HG03469 (cell line): Measurements from ENCODE around the gene CDKN2A.
"Not testable (repeated sequence)": the region's sequence is repeated elsewhere in the genome, so short reads cannot be mapped to it uniquely, and the experiment has no call there.

Source experiments
- ATAC-seq: cut with Tn5 transposase; IDR thresholded peaks from one replicate; pipeline ENCODE4 v1.9.1; 2021; ENCODE audit warnings: mild to moderate bottlenecking, moderate library complexity, moderate number of reproducible peaks; ENCODE audit not compliant: unreplicated experiment

Gene CDKN2A

GRCh38 chr9:21982861-21983560, 11.2 kb downstream of the CDKN2A start:
- ATAC-seq = no peak

GRCh38 chr9:21982391-21982790, 11.8 kb downstream of the CDKN2A start:
- no peak for ATAC-seq

GRCh38 chr9:21976334-21976875, 17.8 kb downstream of the CDKN2A start:
- no peak for ATAC-seq

GRCh38 chr9:21974722-21975409, 19.3 kb downstream of the CDKN2A start:
- no peak for ATAC-seq

- ATAC-seq = no peak
Observed at GRCh38 chr9:21974343-21974721, 19.9 kb downstream of the CDKN2A start.

GRCh38 chr9:21972361-21972760, 21.8 kb downstream of the CDKN2A start:
- ATAC-seq = no peak

DNA sequence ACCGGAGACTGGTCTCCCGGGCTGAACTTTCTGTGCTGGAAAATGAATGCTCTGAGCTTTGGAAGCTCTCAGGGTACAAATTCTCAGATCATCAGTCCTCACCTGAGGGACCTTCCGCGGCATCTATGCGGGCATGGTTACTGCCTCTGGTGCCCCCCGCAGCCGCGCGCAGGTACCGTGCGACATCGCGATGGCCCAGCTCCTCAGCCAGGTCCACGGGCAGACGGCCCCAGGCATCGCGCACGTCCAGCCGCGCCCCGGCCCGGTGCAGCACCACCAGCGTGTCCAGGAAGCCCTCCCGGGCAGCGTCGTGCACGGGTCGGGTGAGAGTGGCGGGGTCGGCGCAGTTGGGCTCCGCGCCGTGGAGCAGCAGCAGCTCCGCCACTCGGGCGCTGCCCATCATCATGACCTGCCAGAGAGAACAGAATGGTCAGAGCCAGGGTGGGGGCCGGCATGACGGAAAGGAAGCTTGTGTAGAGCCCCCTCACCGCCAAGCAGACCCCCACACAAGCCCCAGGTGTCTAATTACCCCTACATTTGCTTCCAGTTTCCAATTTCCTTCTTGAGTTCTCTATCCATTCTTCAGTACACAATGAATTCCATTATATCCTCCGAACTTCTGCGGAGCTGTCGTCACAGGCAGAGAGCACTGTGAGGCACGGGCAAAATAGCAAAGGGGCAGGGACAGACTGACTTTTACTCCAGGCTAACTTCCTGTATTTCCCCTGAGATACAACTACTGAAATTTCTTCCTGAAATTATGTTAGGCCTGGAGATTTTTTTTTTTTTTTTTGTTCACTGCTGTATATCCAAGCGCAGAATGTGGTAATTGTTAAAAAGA, 23.2 kb downstream of the CDKN2A start:
- no peak for ATAC-seq

GRCh38 chr9:21969951-21970799, 24.0 kb downstream of the CDKN2A start:
- no peak for ATAC-seq

- ATAC-seq = no peak
Observed at GRCh38 chr9:21969011-21969940, 24.9 kb downstream of the CDKN2A start.

DNA sequence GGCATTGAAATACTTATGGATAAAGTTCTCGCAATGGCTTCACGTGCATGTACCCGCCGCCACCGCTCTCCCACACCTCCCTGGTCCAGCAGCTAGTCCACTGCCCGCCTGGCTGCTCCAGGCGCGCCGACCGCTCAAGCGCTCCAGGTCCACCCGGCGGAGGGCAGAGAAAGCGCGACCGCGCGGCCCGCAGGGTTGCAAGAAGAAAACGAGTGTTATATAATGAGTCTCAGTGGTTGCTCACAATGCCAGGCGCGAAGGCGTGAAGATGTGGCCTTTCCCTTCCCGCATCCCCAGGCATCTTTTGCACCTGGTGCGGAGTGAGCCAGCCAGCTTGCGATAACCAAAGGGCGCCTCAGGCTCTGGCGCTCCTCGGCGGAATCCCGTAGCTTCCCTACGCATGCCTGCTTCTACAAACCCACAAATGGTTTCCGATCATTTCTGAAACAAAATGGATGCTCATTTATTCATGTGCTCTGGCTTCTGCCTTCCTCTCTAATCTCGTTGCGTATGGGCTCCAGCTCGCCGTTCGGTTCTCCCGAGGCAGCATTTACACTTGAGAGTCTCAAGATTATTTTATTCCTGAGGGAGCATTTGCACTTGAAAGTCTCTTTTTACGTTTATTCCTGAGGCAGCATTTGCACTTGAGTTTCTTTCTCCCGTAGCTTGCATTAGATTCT, 25.7 kb downstream of the CDKN2A start:
- ATAC-seq = no peak

DNA sequence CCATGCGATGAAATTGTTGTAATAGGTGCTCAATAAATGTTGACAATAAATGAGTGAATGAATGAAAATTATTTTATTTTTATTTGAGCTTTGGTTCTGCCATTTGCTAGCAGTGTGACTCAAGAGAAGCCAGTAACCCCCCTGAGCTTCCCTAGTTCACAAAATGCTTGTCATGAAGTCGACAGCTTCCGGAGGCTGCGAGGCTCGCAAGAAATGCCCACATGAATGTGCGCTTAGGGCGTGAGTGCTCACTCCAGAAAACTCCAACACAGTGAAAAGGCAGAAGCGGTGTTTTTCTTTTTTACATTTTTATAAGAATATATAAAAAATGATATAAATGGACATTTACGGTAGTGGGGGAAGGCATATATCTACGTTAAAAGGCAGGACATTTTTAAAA, 26.5 kb downstream of the CDKN2A start:
- ATAC-seq = no peak

DNA sequence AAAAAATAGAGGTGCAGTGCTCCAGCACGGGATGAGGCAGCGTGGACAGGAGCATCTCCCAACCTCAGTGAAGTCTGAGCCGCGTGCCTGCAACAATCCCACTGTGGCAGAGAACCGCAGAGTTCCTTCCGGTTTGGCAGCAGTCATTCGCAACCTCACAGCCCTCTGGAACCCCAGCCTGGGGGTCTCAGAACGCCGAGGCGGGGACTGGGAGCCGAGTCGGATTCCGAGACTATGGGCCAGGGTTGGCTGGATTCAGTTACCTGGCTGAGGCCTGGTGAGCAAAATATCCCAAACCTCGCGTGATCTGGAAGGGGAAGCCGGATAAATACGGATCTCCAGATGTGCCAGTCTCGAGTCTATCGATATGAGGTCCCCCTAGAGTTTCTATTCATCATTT, 27.0 kb downstream of the CDKN2A start:
- ATAC-seq = no peak

DNA sequence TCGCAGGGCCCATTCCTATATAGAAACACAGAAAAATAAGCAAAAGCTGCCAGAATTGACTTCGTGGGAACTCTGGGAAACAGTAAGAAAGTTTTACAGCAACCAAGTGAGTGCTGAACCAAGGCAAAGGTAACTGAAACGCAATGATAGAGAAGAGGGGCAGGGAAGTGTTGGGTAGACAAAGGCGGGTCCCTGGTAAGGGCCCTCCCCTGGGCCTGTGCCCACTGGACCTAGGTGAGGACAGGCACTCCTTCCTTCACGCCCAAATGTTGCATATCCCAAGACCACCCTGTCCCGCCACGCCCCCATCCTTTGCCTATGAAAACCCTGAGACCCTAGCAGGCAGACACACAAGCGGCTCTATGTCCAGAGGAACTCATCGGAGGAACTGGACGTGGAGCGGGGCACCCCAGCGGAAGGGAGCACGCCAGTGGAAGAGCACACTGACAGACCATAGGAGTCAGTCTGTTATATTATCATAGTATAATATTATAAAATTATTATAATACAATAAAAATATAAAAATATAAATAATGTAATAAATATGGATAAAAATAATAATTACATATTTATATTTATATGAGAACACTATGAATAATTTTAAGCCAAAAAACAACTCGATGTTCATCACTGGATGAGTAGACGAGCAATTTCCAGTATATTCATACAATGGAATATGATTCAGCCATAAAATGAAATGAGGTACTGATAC, 27.9 kb downstream of the CDKN2A start:
- no peak for ATAC-seq

DNA sequence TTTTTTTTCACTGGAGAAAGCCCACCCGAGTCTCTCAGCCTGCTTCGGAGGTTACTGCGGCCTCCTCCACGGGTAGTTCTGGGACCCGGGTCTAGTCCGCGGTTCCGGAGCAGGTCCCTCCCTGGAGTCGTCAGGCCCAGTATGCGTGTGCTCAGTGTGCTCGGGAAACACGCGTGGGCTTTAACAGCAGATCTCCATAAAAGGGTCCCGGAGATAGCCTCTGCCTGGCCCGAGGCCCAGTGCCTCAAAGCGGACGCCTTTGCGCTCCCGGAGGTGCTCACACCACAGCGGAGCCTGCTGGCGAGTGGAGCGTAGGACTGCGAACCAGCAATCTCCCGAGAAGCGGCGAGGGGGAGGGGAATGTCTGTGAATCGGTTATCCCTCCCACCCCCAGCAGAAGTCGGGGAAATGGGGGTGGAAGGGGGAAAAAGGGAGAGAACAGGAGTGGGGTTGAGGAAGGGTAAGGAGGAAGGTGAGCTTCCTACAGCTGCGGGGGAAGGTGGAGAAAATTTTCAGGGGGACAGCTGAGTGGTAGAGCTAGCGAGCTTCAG, 28.7 kb downstream of the CDKN2A start:
- ATAC-seq = peak; percentile 85

DNA sequence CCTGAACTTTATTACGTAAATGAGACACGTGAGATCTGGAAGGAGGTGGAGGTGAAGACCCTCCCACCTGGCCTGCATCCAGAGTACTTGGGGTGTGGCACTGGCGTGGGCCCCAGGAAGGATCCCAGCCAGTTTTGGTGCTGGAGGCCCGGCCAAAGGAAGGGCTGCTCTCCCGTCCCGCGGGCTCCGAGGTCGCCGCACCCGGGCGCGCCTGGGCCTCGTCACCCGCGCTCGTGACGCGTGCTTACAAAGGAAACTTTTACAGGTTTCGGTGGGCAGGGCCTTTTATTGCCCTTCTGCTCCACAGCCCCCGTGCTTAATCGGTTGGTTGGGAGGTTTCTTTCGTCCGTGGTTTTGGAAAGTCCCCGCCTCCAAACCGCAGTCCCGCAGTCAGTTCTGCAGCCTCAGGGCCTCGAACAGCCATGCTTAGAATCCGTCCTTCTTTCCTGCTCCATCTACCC, 29.2 kb downstream of the CDKN2A start:
- ATAC-seq = peak; percentile 35

GRCh38 chr9:21961569-21961968, 32.6 kb downstream of the CDKN2A start:
- ATAC-seq = no peak

DNA sequence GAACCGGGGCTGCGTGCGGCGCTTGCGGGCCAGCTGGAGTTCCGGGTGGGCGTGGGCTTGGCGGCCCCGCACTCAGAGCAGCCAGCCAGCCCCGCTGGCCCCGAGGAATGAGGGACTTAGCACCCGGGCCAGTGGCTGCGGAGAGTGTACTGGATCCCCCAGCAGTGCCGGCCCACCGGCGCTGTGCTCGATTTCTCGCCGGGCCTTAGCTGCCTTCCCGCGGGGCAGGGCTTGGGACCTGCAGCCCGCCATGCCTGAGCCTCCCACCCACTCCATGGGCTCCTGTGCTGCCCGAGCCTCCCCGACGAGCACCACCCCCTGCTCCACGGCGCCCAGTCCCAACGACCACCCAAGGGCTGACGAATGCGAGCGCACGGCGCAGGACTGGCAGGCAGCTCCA, 34.9 kb downstream of the CDKN2A start:
- not testable (repeated sequence) for ATAC-seq

DNA sequence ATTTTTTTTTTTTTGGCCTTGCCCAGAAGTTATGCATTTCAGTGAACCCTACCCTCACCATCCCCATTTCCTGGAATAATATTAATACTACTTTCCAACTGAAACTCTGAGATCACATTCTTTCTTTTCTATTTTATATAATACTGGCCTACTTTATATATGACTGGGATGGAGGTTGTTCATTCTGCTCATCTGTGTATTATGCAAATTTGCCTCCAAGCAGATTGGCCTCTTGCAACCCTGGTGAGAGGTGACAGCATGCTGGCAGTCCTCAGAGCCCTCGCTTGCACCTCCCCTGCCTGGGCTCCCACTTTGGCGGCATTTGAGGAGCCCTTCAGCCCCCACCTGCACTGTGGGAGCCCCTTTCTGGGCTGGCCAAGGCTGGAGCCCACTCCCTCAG, 35.4 kb downstream of the CDKN2A start:
- no peak for ATAC-seq
